ENCODE results near the gene EGFL8. TPM values are rescaled to one million over a fixed set of nuclear protein-coding genes. Genes with fewer than 3 reads are reported as not detected.

EGFL8 gene
- total and polyA plus RNA-seq, 9 of the 15 experiments (the other 6 are each of a cell fraction or from before 2014, with no cell fraction given): 2.2 to 47.4 (median 14.2) TPM

GRCh38 chr6:32177788-32178546, 13.6 kb downstream of the EGFL8 start, which contains the start of gene RNF5 (continued):
- TF ChIP-seq ZFP91 (CRISPR knock-in tag; IDR thresholded peaks at IDR 0.05) (no peak), EP300 (IDR thresholded peaks at IDR 0.05; ENCODE audit: low read length) (no peak; the same call in 1 of the 2 replicates), MAFG (tag; conservative IDR thresholded peaks at IDR 0.05) (peak; percentile 99), ATF6 (CRISPR knock-in tag; IDR thresholded peaks at IDR 0.05) (0 out of 2 replicates have a peak, but pooled peaks have one; percentile 10), CBX3 (IDR thresholded peaks at IDR 0.05; ENCODE audit: borderline replicate concordance in 1 of 2, low read length in 2 of 2) (peak in 1 of 2 experiments; percentile 38; a peak in 1 of 3 replicates), POLR3G (IDR thresholded peaks at IDR 0.05; ENCODE audit: extremely low read depth, insufficient read length, insufficient replicate concordance) (no peak), TCF7 (IDR thresholded peaks at IDR 0.05; ENCODE audit: borderline replicate concordance) (peak; percentile 88; the same call in 1 of the 2 replicates), DMBX1 (CRISPR knock-in tag; IDR thresholded peaks at IDR 0.05; ENCODE audit: borderline replicate concordance) (no peak), THRA (IDR thresholded peaks at IDR 0.05) (no peak), ELF4 (CRISPR knock-in tag; IDR thresholded peaks at IDR 0.05) (no peak), KAT8 (IDR thresholded peaks at IDR 0.05; ENCODE audit: low read depth) (no peak), SIRT6 (IDR thresholded peaks at IDR 0.05; ENCODE audit: low read depth, low read length) (no peak), ZC3H11A (IDR thresholded peaks at IDR 0.05; ENCODE audit: low read depth, low read length) (no peak), TSC22D4 (tag; IDR thresholded peaks at IDR 0.05) (no peak), ATF1 (CRISPR knock-in tag; IDR thresholded peaks at IDR 0.05) (no peak), ATF1 (tag; IDR thresholded peaks at IDR 0.05) (peak; percentile 94), BRD4 (IDR thresholded peaks at IDR 0.05) (no peak), DACH1 (IDR thresholded peaks at IDR 0.05; ENCODE audit: partially characterized antibody) (no peak), U2AF2 (optimal IDR thresholded peaks at IDR 0.05; ENCODE audit: low read depth, low read length) (no peak), GATA2 (CRISPR knock-in tag; IDR thresholded peaks at IDR 0.05) (no peak), ZNF277 (CRISPR knock-in tag; IDR thresholded peaks at IDR 0.05; ENCODE audit: borderline replicate concordance) (no peak), ZNF175 (CRISPR knock-in tag; IDR thresholded peaks at IDR 0.05; ENCODE audit: low read depth) (no peak), SIN3B (IDR thresholded peaks at IDR 0.05; ENCODE audit: low read depth) (no peak), MCM7 (IDR thresholded peaks at IDR 0.05) (no peak), ELF2 (CRISPR knock-in tag; IDR thresholded peaks at IDR 0.05) (no peak)

Data from K562 (cell line).